B cell (primary cell): ENCODE results near the gene SAG. TPM values are rescaled to one million over a fixed set of nuclear protein-coding genes. Genes with fewer than 3 reads are reported as not detected.
A peak's percentile ranks its signal among the peaks of the same experiment; 100 is the strongest.
"Not testable (repeated sequence)": the region's sequence is repeated elsewhere in the genome, so short reads cannot be mapped to it uniquely, and the experiment has no call there.

Source experiments
- ATAC-seq: fragments of 200-7000 bp; cut with Tn5 transposase; one replicate; pipeline ENCODE4 v1.10.0; 2021; ENCODE audit warnings: low read depth, mild to moderate bottlenecking, moderate number of reproducible peaks, moderate library complexity
- CTCF ChIA-PET: fragments of 350-600 bp; sonication (Branson Sonifier 250); formaldehyde crosslinking; loops from one replicate; lab custom pipeline; 2021; ENCODE audit warnings: antibody characterized with exemption, inconsistent platforms; lab: Charles Lee
- POLR2A ChIA-PET: fragments of 350-600 bp; sonication (Branson Sonifier 250); formaldehyde crosslinking; loops from one replicate; lab custom pipeline; 2021; ENCODE audit warnings: antibody characterized with exemption; lab: Charles Lee
- DNase-seq: peaks from one replicate; pipeline ENCODE4 v3.0.0; 2013
- H2AFZ ChIP-seq: 2 replicates; pipeline ENCODE4 v1.6.1; 2012; ENCODE audit warnings: mild to moderate bottlenecking, low read depth, low read length; ENCODE audit not compliant: insufficient read depth, poor library complexity, severe bottlenecking
- H3K27ac ChIP-seq, 2 donors: 1 replicate in 1 of 2; 2 replicates in 1 of 2; pipeline ENCODE4 v1.5.1; 2012 to 2013; ENCODE audit warnings: low read length in 2 of 2, mild to moderate bottlenecking in 2 of 2, moderate library complexity in 1 of 2
- H3K27me3 ChIP-seq, 4 experiments: fragments of 200-600 bp in 1 of 4; sonication (generic) in 1 of 4; replicated peaks in 1 of 4; 1 replicate in 2 of 4; 2 replicates in 2 of 4; pipeline versions ENCODE4 v1.6.1 to v1.7.0; 2013 to 2016; ENCODE audit warnings: low read length in 3 of 4, mild to moderate bottlenecking in 2 of 4, mixed read lengths in 1 of 4, moderate library complexity in 1 of 4; ENCODE audit not compliant: insufficient read depth in 4 of 4, control insufficient read depth in 3 of 4; ENCODE audit errors: control extremely low read depth in 1 of 4
- H3K36me3 ChIP-seq, 2 experiments: replicated peaks in 1 of 2; 1 replicate in 1 of 2; 2 replicates in 1 of 2; pipeline versions ENCODE4 v1.6.1 to v1.7.1; 2013; ENCODE audit warnings: low read length in 1 of 2; ENCODE audit not compliant: insufficient read depth in 2 of 2, control insufficient read depth in 1 of 2; ENCODE audit errors: control extremely low read depth in 1 of 2, extremely low read depth in 1 of 2
- H3K4me1 ChIP-seq, 2 donors: fragments of 200-600 bp in 1 of 2; sonication (generic) in 1 of 2; 1 replicate in 1 of 2; 2 replicates in 1 of 2; pipeline versions ENCODE4 v1.5.1 to v1.6.1; 2013 to 2017; ENCODE audit warnings: low read length in 2 of 2; ENCODE audit not compliant: control insufficient read depth in 2 of 2, insufficient read depth in 2 of 2
- H3K4me2 ChIP-seq: replicated peaks from 2 replicates; pipeline ENCODE3; 2012; ENCODE audit warnings: mild to moderate bottlenecking, low read depth, low read length; ENCODE audit not compliant: poor library complexity, severe bottlenecking
- H3K4me3 ChIP-seq, 5 experiments: fragments of 200-600 bp in 1 of 5; sonication (generic) in 1 of 5; 1 replicate in 3 of 5; 2 replicates in 2 of 5; pipeline versions ENCODE4 v1.5.1 to v1.7.0; 2011 to 2016; ENCODE audit warnings: low read length in 4 of 5, mild to moderate bottlenecking in 4 of 5, low read depth in 2 of 5, control low read depth in 1 of 5, moderate library complexity in 1 of 5; ENCODE audit not compliant: insufficient read depth in 1 of 5; ENCODE audit errors: control extremely low read depth in 1 of 5, extremely low read depth in 1 of 5
- H3K79me2 ChIP-seq: fragments of 200-600 bp; sonication (generic); one replicate; pipeline ENCODE4 v1.6.0; 2016; ENCODE audit warnings: low read length; ENCODE audit not compliant: control insufficient read depth, insufficient read depth
- H3K9ac ChIP-seq: fragments of 200-600 bp; sonication (generic); 2 replicates; pipeline ENCODE4 v1.6.1; 2017; ENCODE audit warnings: mild to moderate bottlenecking, low read length, moderate library complexity
- H3K9me3 ChIP-seq, 3 donors: one replicate each; pipeline versions ENCODE4 v1.6.1 to v1.7.1; 2013; ENCODE audit warnings: low read length in 2 of 3; ENCODE audit not compliant: control insufficient read depth in 2 of 3, insufficient read depth in 1 of 3; ENCODE audit errors: control extremely low read depth in 1 of 3
- H4K20me1 ChIP-seq: 2 replicates; pipeline ENCODE4 v1.6.0; 2012; ENCODE audit warnings: mild to moderate bottlenecking, low read length; ENCODE audit not compliant: insufficient read depth, control insufficient read depth, poor library complexity, severe bottlenecking
- H3K27ac Mint-ChIP-seq: one replicate; pipeline ENCODE4 v1.8.0; 2021; ENCODE audit warnings: mixed read lengths
- H3K27me3 Mint-ChIP-seq: one replicate; pipeline ENCODE4 v1.8.0; 2021; ENCODE audit warnings: mixed read lengths
- H3K4me1 Mint-ChIP-seq: one replicate; pipeline ENCODE4 v1.8.0; 2021; ENCODE audit warnings: mixed read lengths
- H3K4me3 Mint-ChIP-seq: one replicate; pipeline ENCODE4 v1.8.0; 2021; ENCODE audit warnings: mixed read lengths
- H3K9me3 Mint-ChIP-seq: one replicate; pipeline ENCODE4 v1.8.0; 2022; ENCODE audit warnings: mixed read lengths; ENCODE audit not compliant: insufficient read depth
- CTCF ChIP-seq: fragments of 200-600 bp; IDR thresholded peaks from one replicate; pipeline ENCODE4 v1.8.0; 2022; ENCODE audit warnings: antibody characterized with exemption, mild to moderate bottlenecking
- WGBS: methylation state at CpG from one replicate; pipeline ENCODE4 v1.1.5; 2013; ENCODE audit warnings: missing lambda C conversion rate; ENCODE audit not compliant: insufficient coverage; 5-methylcytosine and 5-hydroxymethylcytosine counted together
- intact Hi-C: fragments of 100-400 bp; cut with micrococcal nuclease; formaldehyde crosslinking; loops from one replicate; pipeline ENCODE4 v1.10.0; 2022
- polyA plus RNA-seq: library from polyadenylated mRNA; depleted of rRNA; stranded (reverse); fragments of >200 nt; gene quantifications from 2 replicates; pipeline ENCODE4 v1.2.3, GENCODE V29; 2012
- total RNA-seq, 2 donors: library from RNA; stranded (reverse); fragments of 120-200 nt in 1 of 2; gene quantifications; 1 replicate in 1 of 2; 2 replicates in 1 of 2; pipeline versions ENCODE4 v1.2.3 to v1.2.4, GENCODE V29; 2013 to 2022

SAG gene
- total and polyA plus RNA-seq, 2 donors (not counting 1 experiment from before 2014, with no cell fraction given) = 0.03 to 0.17 TPM

DNA sequence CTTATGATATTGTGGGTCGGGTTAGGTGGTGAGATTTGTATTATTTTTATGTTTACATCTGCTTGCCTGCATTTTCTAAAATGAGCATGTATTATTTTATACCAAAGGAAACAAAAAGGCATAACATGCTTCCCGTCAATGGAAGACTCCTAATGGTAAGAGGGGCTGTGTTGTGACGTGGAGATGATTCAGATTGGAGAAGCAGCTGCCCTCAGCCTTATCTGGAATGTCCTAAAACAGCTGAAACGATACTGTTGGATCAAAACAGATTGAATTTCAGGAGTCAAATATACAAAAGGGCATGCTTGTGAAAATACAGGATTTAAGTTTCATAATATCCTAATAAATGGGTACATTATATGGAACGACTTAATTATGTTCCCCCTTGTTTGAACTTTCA, 65.7 kb downstream of the SAG start:
- Histone ChIP-seq H3K27me3 (no peaks in the 10 kb centered on the region), H3K9ac (no peak overlapping the region), H4K20me1 (peaks cover 67% of the 10 kb centered on the region), H2AFZ (no peak overlapping the region), H3K9me3 (no peaks in the 10 kb centered on the region), H3K4me1 (peaks cover 51 to 52% of the 10 kb centered on the region in 2 donors), H3K4me2 (no peak overlapping the region), H3K36me3 (peaks cover 9 to 54% of the 10 kb centered on the region in 2 experiments), H3K27ac (peak overlapping the region in 1 of 2 donors; percentile 12), H3K4me3 (no peak overlapping the region), H3K79me2 (peaks cover 100% of the 10 kb centered on the region)
- TF ChIP-seq CTCF = no peak
- Mint-ChIP-seq H3K27me3 (no peaks in the 10 kb centered on the region), H3K9me3 (no peaks in the 10 kb centered on the region), H3K4me3 (no peak overlapping the region), H3K27ac (no peak overlapping the region), H3K4me1 (peaks cover 64% of the 10 kb centered on the region)
- POLR2A ChIA-PET = interaction anchor here (0.6 kb wide), 1 partner anchor 30 kb away, joined by 5 read pairs; no protein-coding TSS in a partner anchor
- CTCF ChIA-PET = interaction anchor here (1.1 to 2.6 kb wide), 7 partner anchors 9 to 106 kb away, joined by 3 to 8 read pairs (median 4); no protein-coding TSS in a partner anchor
- intact Hi-C loops = loop anchor here (2.0 kb wide), 1 partner anchor 15 kb away; no protein-coding TSS in a partner anchor
- DNase-seq (no peak), ATAC-seq (no peak)
- no CpG with 5 or more reads among the region's 5 CpGs for WGBS

DNA sequence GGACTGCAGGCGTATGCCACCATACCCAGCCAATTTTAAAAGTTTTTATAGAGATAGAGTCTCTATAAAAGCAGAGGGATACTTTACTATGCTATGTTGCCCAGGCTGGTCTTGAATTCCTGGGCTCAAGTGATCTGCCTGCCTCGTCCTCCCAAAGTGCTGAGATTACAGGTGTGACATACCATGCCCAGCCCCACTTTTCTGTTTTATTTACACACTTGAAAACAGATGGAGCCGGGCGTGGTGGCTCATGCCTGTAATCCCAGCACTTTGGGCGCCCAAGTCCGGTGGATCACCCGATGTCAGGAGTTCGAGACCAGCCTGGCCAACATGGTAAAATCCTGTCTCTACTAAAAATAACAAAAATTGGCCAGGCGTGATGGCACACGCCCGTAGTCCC, 67.2 kb downstream of the SAG start:
- CTCF ChIA-PET, H3K4me2 ChIP-seq, H3K9me3 Mint-ChIP-seq, ATAC-seq, H3K27me3 Mint-ChIP-seq, H2AFZ ChIP-seq, H3K27ac Mint-ChIP-seq, H3K9me3 ChIP-seq, H3K27me3 ChIP-seq, H3K4me3 ChIP-seq, DNase-seq, H3K4me3 Mint-ChIP-seq, H3K9ac ChIP-seq, POLR2A ChIA-PET, intact Hi-C loops: not testable (repeated sequence)
- H3K27ac ChIP-seq = peak overlapping the region in 1 of 2 donors; percentile 0
- H4K20me1 ChIP-seq = peaks cover 63% of the 10 kb centered on the region
- 90% methylated on average over 8 of the region's 11 CpGs for WGBS
- peaks cover 100% of the 10 kb centered on the region for H3K79me2 ChIP-seq
- peaks cover 63% of the 10 kb centered on the region for H3K4me1 Mint-ChIP-seq
- peaks cover 51 to 56% of the 10 kb centered on the region in 2 donors for H3K4me1 ChIP-seq
- peaks cover 9 to 60% of the 10 kb centered on the region in 2 experiments for H3K36me3 ChIP-seq
